Tongue (tissue), 2 donors: ENCODE data around the gene PI4KA. TPM values are rescaled to one million over a fixed set of nuclear protein-coding genes. Genes with fewer than 3 reads are reported as not detected.
A peak's percentile ranks its signal among the peaks of the same experiment; 100 is the strongest.
"Not testable (repeated sequence)": the region's sequence is repeated elsewhere in the genome, so short reads cannot be mapped to it uniquely, and the experiment has no call there.

Experiments
- DNase-seq: peaks from one replicate; pipeline ENCODE4 v3.0.0-alpha.2; 2015
- total RNA-seq: library from RNA; depleted of rRNA; stranded (reverse); fragments of >200 nt; gene quantifications from one replicate; pipeline ENCODE4 v1.2.3, GENCODE V29; 2014

The PI4KA gene
- 38.1 TPM for total RNA-seq

- peak; percentile 99 for DNase-seq
Measured at GRCh38 chr22:20858615-20859416, at the start of gene PI4KA, which contains the start of gene SNAP29. Gene PI4KA (minus strand): TSS chr22:20858811. CDS start chr22:20858725, 86 bp downstream. Gene SNAP29 (plus strand): TSS chr22:20859007. CDS start chr22:20859111, 104 bp downstream.

- DNase-seq: no peak
Measured at GRCh38 chr22:20906387-20906767, 47.8 kb upstream of the PI4KA start.

GRCh38 chr22:20905415-20906386 is 47.1 kb upstream of the PI4KA start:
- no peak for DNase-seq

- no peak for DNase-seq
Measured at GRCh38 chr22:20904980-20905355, 46.4 kb upstream of the PI4KA start.

GRCh38 chr22:20904008-20904979 is 45.7 kb upstream of the PI4KA start:
- no peak for DNase-seq

- DNase-seq: no peak
Measured at GRCh38 chr22:20903093-20903492, 44.5 kb upstream of the PI4KA start.

- DNase-seq: not testable (repeated sequence)
Measured at GRCh38 chr22:20901093-20902033, 42.8 kb upstream of the PI4KA start.

- no peak for DNase-seq
Measured at GRCh38 chr22:20899827-20900423, 41.3 kb upstream of the PI4KA start.

- not testable (repeated sequence) for DNase-seq
Measured at GRCh38 chr22:20897737-20898136, 39.1 kb upstream of the PI4KA start.

- DNase-seq: no peak
Measured at GRCh38 chr22:20890975-20891374, 32.4 kb upstream of the PI4KA start.

GRCh38 chr22:20889904-20890540 is 31.4 kb upstream of the PI4KA start:
- no peak for DNase-seq

- no peak for DNase-seq
Measured at GRCh38 chr22:20889025-20889704, 30.6 kb upstream of the PI4KA start.

- DNase-seq: no peak
Measured at GRCh38 chr22:20887375-20887774, 28.8 kb upstream of the PI4KA start.

GRCh38 chr22:20885557-20886323 is 27.1 kb upstream of the PI4KA start:
- DNase-seq: peak; percentile 68

- no peak for DNase-seq
Measured at GRCh38 chr22:20885017-20885556, 26.5 kb upstream of the PI4KA start.

GRCh38 chr22:20884454-20884853 is 25.8 kb upstream of the PI4KA start:
- DNase-seq: no peak

- no peak for DNase-seq
Measured at GRCh38 chr22:20882855-20883254, 24.2 kb upstream of the PI4KA start.
